ENCODE data around the gene WWC1. TPM values are rescaled to one million over a fixed set of nuclear protein-coding genes. Genes with fewer than 3 reads are reported as not detected.

The WWC1 gene
- total RNA-seq, 1 experiment from 2014 or later, result 52.6 TPM

- TF ChIP-seq SIN3A (IDR thresholded peaks at IDR 0.05; ENCODE audit: low read depth), result no peak
- TF ChIP-seq, protein P1, sequence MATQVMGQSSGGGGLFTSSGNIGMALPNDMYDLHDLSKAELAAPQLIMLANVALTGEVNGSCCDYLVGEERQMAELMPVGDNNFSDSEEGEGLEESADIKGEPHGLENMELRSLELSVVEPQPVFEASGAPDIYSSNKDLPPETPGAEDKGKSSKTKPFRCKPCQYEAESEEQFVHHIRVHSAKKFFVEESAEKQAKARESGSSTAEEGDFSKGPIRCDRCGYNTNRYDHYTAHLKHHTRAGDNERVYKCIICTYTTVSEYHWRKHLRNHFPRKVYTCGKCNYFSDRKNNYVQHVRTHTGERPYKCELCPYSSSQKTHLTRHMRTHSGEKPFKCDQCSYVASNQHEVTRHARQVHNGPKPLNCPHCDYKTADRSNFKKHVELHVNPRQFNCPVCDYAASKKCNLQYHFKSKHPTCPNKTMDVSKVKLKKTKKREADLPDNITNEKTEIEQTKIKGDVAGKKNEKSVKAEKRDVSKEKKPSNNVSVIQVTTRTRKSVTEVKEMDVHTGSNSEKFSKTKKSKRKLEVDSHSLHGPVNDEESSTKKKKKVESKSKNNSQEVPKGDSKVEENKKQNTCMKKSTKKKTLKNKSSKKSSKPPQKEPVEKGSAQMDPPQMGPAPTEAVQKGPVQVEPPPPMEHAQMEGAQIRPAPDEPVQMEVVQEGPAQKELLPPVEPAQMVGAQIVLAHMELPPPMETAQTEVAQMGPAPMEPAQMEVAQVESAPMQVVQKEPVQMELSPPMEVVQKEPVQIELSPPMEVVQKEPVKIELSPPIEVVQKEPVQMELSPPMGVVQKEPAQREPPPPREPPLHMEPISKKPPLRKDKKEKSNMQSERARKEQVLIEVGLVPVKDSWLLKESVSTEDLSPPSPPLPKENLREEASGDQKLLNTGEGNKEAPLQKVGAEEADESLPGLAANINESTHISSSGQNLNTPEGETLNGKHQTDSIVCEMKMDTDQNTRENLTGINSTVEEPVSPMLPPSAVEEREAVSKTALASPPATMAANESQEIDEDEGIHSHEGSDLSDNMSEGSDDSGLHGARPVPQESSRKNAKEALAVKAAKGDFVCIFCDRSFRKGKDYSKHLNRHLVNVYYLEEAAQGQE (IDR thresholded peaks at IDR 0.05; ENCODE audit: low read depth), result no peak
- no peak for TF ChIP-seq RAD21 (IDR thresholded peaks at IDR 0.05; ENCODE audit: low read depth)
- no peak for TF ChIP-seq FOSL1 (IDR thresholded peaks at IDR 0.05; ENCODE audit: low read depth)
- TF ChIP-seq CEBPB (IDR thresholded peaks at IDR 0.05; ENCODE audit: low read depth), result no peak
- no peak for TF ChIP-seq POLR2AphosphoS5 (IDR thresholded peaks at IDR 0.05; ENCODE audit: low read depth, low read length)
- TF ChIP-seq SRF (IDR thresholded peaks at IDR 0.05; ENCODE audit: low read depth), result no peak
- no peak overlapping the region for H3K9ac ChIP-seq (ENCODE audit: low read length)
- H4K20me1 ChIP-seq (ENCODE audit: insufficient read depth), result no peaks in the 10 kb centered on the region
- no peak overlapping the region for H2AFZ ChIP-seq (ENCODE audit: low read depth, low read length, poor library complexity, severe bottlenecking)
- H3K27ac ChIP-seq (ENCODE audit: low read depth, low read length), result no peak overlapping the region
- ChIA-PET RAD21 (ENCODE audit: low non-redundant PET in 1 of 2, low total read pairs in 2 of 2, uncharacterized antibody in 2 of 2, unreplicated experiment in 2 of 2) (no interaction called here), POLR2A (no interaction called here), CTCF (no interaction called here)
- no peak overlapping the region for H3K4me2 ChIP-seq (ENCODE audit: low read length)
- H3K4me1 ChIP-seq (ENCODE audit: control insufficient read depth in 1 of 2, insufficient read depth in 2 of 2, low read length in 2 of 2), result peaks cover under 1 to 5% of the 10 kb centered on the region in 2 experiments; a peak in 3 of 4 replicates
- no peak overlapping the region for H3K4me3 ChIP-seq (replicated peaks in 1 of 2; ENCODE audit: low read depth in 1 of 2, low read length in 2 of 2)
- no peaks in the 10 kb centered on the region for H3K27me3 ChIP-seq (ENCODE audit: insufficient read depth, low read length)
- DNase-seq (ENCODE audit: low read depth, low spot score) (no peak), ATAC-seq (no peak)
- no TSS peak for BruUV-seq (replicated peaks)
- no peaks in the 10 kb centered on the region for H3K9me2 ChIP-seq (ENCODE audit: insufficient read depth)
- peaks cover 11% of the 10 kb centered on the region for H3K79me2 ChIP-seq (ENCODE audit: insufficient read depth, low read length)
- H3K36me3 ChIP-seq (ENCODE audit: control insufficient read depth in 1 of 2, insufficient read depth in 2 of 2, low read length in 2 of 2), result no peaks in the 10 kb centered on the region
- H3K9me3 ChIP-seq (ENCODE audit: control insufficient read depth in 1 of 2, insufficient read depth in 1 of 2, low read depth in 1 of 2, low read length in 2 of 2), result no peaks in the 10 kb centered on the region
- intact Hi-C loops (cut with micrococcal nuclease), result no loop called here
Observed at GRCh38 chr5:168482361-168482760, 190.9 kb downstream of the WWC1 start.
